ENCODE data around the gene MS4A10.

The MS4A10 gene

GRCh38 chr11:60783911-60784310 is 1.2 kb upstream of the MS4A10 start:
- no peak for DNase-seq (ENCODE audit: low read depth)
- H3K4me3 ChIP-seq (ENCODE audit: low read depth, low read length) = no peak overlapping the region
- no peak for TF ChIP-seq MYC (IDR thresholded peaks at IDR 0.05; ENCODE audit: low read depth, low read length)
- no peak for TF ChIP-seq MAX (IDR thresholded peaks at IDR 0.05; ENCODE audit: low read depth, low read length)
- TF ChIP-seq CTCF (IDR thresholded peaks at IDR 0.05; ENCODE audit: low read depth, low read length) = no peak
- TF ChIP-seq POLR2A (IDR thresholded peaks at IDR 0.05; ENCODE audit: extremely low read depth, insufficient read length) = no peak

GRCh38 chr11:60785806-60786361 is 751 bp downstream of the MS4A10 start:
- H3K4me3 ChIP-seq (ENCODE audit: low read depth, low read length) = no peak overlapping the region
- TF ChIP-seq MAX (IDR thresholded peaks at IDR 0.05; ENCODE audit: low read depth, low read length) = no peak
- TF ChIP-seq POLR2A (IDR thresholded peaks at IDR 0.05; ENCODE audit: extremely low read depth, insufficient read length) = no peak
- TF ChIP-seq CTCF (IDR thresholded peaks at IDR 0.05; ENCODE audit: low read depth, low read length) = no peak
- no peak for TF ChIP-seq MYC (IDR thresholded peaks at IDR 0.05; ENCODE audit: low read depth, low read length)
- DNase-seq (ENCODE audit: low read depth) = no peak

GRCh38 chr11:60786811-60787567 is 1.9 kb downstream of the MS4A10 start:
- TF ChIP-seq MAX (IDR thresholded peaks at IDR 0.05; ENCODE audit: low read depth, low read length) (no peak), POLR2A (IDR thresholded peaks at IDR 0.05; ENCODE audit: extremely low read depth, insufficient read length) (no peak), MYC (IDR thresholded peaks at IDR 0.05; ENCODE audit: low read depth, low read length) (no peak), CTCF (IDR thresholded peaks at IDR 0.05; ENCODE audit: low read depth, low read length) (no peak)
- DNase-seq (ENCODE audit: low read depth) = no peak
- no peak overlapping the region for H3K4me3 ChIP-seq (ENCODE audit: low read depth, low read length)

GRCh38 chr11:60788401-60789125 is 3.4 kb downstream of the MS4A10 start:
- DNase-seq (ENCODE audit: low read depth) = no peak
- TF ChIP-seq MAX (IDR thresholded peaks at IDR 0.05; ENCODE audit: low read depth, low read length) (no peak), CTCF (IDR thresholded peaks at IDR 0.05; ENCODE audit: low read depth, low read length) (no peak), MYC (IDR thresholded peaks at IDR 0.05; ENCODE audit: low read depth, low read length) (no peak), POLR2A (IDR thresholded peaks at IDR 0.05; ENCODE audit: extremely low read depth, insufficient read length) (no peak)
- H3K4me3 ChIP-seq (ENCODE audit: low read depth, low read length) = no peak overlapping the region

- H3K4me3 ChIP-seq (ENCODE audit: low read depth, low read length) = no peak overlapping the region
- DNase-seq (ENCODE audit: low read depth) = no peak
- TF ChIP-seq MYC (IDR thresholded peaks at IDR 0.05; ENCODE audit: low read depth, low read length) (no peak), POLR2A (IDR thresholded peaks at IDR 0.05; ENCODE audit: extremely low read depth, insufficient read length) (no peak), CTCF (IDR thresholded peaks at IDR 0.05; ENCODE audit: low read depth, low read length) (no peak), MAX (IDR thresholded peaks at IDR 0.05; ENCODE audit: low read depth, low read length) (no peak)
Observed at GRCh38 chr11:60790726-60791125, 5.6 kb downstream of the MS4A10 start.
